Upper lobe of left lung (tissue), 4 donors: ENCODE results near the gene CDC16.

Experiments
- POLR2AphosphoS5 ChIP-seq, 2 donors: sonication (generic); formaldehyde crosslinking; IDR thresholded peaks; one replicate each; pipeline ENCODE4 v1.5.1; 2017; ENCODE audit warnings: antibody characterized with exemption in 2 of 2
- TF ChIP-seq, protein P1 (sequence below), 6 experiments: fragments of 450-650 bp in 4 of 6; fragments of 200-600 bp in 2 of 6; sonication (generic) in 2 of 6; IDR thresholded peaks; one replicate each; pipeline ENCODE4 v1.5.1; 2016 to 2019; ENCODE audit warnings: antibody characterized with exemption in 6 of 6

DNA sequence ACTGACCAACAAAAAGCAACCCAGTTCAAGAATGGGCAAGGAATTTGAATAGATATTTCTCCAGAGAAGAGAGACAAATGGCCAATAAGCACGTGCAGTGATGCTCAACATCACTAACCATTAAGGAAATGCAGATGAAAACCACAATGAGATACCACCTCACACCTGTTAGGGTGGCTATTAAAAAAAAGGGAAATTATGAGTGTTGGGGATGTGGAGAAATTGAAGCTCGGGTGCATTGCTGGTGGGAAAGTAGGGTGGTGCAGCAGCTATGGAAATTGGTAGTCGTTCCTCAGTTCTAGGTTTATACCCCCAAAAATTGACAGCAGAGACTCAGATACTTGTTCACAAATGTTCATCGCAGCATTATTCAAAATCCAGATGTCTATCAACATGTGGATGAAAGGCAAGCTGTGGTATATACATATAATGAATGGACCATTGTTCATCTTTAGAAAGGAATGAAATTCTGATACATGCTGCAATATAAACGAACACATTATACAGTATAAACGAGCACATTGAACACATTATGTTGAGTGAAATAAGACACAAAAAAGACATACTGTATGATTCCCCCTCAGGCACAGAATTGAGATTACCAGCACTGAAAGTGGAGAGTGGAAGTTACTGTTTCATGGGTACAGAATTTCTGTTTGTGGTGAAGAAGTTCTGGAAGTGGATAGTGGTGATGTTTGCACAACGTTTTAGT is 80.5 kb downstream of the CDC16 start:
- TF ChIP-seq, protein P1, sequence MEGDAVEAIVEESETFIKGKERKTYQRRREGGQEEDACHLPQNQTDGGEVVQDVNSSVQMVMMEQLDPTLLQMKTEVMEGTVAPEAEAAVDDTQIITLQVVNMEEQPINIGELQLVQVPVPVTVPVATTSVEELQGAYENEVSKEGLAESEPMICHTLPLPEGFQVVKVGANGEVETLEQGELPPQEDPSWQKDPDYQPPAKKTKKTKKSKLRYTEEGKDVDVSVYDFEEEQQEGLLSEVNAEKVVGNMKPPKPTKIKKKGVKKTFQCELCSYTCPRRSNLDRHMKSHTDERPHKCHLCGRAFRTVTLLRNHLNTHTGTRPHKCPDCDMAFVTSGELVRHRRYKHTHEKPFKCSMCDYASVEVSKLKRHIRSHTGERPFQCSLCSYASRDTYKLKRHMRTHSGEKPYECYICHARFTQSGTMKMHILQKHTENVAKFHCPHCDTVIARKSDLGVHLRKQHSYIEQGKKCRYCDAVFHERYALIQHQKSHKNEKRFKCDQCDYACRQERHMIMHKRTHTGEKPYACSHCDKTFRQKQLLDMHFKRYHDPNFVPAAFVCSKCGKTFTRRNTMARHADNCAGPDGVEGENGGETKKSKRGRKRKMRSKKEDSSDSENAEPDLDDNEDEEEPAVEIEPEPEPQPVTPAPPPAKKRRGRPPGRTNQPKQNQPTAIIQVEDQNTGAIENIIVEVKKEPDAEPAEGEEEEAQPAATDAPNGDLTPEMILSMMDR (IDR thresholded peaks at IDR 0.05) = no peak
- no peak for TF ChIP-seq POLR2AphosphoS5 (IDR thresholded peaks at IDR 0.05)
